Right ventricle myocardium superior (tissue), 1 donor: ENCODE measurements around the gene SRBD1. TPM values are rescaled to one million over a fixed set of nuclear protein-coding genes. Genes with fewer than 3 reads are reported as not detected.

ENCODE experiments used
- ATAC-seq: fragments of 200-7000 bp; cut with Tn5 transposase; one replicate; pipeline ENCODE4 v1.9.1; 2020; ENCODE audit warnings: mild to moderate bottlenecking; ENCODE audit not compliant: poor library complexity
- DNase-seq: peaks from one replicate; pipeline ENCODE4 v3.0.0-alpha.2; 2020
- intact Hi-C: fragments of 100-400 bp; cut with DNase I; formaldehyde crosslinking; loops from one replicate; pipeline ENCODE4 v1.11.2; 2022
- total RNA-seq: library from RNA; stranded (reverse); fragmentation: NEBNext Ultra II Directional; extraction: Animal tissue kit (Norgen Biotek cat#: 25700); gene quantifications from one replicate; pipeline ENCODE4 v1.2.1, GENCODE V29; 2021
- donor health status: DM: no; HTN: yes; CAD: no; lungs with severe emphysema.

The SRBD1 gene
- total RNA-seq, 1 donor from 2014 or later: 6.6 TPM

DNA sequence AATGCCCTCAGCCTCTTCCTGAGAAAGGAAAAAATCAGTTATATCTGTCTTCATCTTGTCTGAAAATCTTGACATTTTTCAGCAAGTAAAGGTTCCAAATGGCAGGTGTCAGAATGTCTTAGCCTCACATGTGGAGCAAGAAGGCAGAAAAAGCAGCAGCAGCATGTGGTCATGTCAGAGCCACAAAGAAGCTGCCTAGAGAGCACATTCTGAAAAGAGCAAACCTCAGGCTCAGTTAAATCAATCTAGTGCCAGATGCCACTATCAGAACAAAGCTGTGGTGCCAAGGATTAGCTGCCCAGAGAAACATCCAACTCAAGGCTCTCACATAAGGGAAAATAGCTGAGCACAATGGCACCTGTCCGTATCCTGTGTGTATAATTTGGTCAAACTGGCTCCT, 105.9 kb downstream of the SRBD1 start:
- intact Hi-C loops: no loop called here
- ATAC-seq (peak; percentile 68), DNase-seq (no peak)

DNA sequence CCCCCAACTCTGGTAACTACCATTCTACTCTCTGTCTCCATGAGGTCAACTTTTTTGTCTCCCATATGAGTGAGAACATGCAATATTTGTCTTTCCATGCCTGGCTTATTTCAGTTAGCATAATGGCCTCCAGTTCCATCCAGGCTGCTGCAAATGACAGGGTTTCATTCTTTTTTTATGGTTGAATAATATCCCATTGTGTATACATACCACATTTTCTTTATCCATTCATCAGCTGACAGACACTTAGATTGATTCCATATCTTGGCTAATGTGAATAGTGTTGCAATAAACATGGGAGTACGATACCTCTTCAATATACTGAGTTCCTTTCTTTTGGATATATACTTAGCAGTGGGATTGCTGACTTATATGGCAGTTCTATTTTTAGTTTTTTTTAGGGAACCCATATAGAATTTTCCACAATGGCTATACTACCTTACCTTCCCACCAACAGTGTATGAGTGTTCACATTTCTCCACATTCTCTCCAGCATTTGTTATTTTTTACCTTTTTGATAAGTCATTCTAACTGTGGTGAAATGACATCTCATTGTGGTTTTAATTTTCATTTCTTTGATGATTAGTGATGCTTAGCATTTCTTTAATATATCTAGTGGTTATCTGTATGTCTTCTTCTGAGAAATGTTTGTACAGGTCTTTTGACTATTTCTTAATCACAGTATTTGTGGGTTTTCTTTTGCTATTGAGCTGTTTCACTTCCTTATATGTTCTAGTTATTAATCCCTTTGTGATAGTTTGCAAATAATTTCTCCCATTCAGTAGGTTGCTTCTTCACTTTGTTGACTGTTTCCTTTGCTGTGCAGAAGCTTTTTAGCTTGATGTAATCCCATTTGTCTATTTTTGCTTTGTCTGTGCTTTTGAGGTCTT, 112.2 kb downstream of the SRBD1 start:
- DNase-seq (no peak), ATAC-seq (no peak)
- intact Hi-C loops: no loop called here

DNA sequence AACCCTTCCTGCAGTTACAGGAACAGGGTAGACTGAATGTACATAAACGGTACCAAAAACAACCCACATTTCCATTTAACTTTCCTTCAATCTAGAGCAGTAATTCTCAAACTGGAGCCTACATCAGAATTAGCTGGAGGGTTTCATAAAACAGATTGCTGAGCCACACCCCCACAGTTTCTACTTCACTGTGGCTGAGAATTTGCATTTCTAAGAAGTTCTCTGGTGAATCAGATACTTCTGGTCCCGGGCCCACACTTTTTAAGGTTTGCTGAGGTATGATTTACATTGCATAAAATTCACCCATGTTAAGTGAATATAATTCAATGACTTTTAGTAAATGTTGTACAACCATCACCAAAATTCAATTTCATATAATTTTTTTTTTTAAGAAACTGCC, 113.7 kb downstream of the SRBD1 start:
- intact Hi-C loops: no loop called here
- no peak for DNase-seq
- no peak for ATAC-seq

DNA sequence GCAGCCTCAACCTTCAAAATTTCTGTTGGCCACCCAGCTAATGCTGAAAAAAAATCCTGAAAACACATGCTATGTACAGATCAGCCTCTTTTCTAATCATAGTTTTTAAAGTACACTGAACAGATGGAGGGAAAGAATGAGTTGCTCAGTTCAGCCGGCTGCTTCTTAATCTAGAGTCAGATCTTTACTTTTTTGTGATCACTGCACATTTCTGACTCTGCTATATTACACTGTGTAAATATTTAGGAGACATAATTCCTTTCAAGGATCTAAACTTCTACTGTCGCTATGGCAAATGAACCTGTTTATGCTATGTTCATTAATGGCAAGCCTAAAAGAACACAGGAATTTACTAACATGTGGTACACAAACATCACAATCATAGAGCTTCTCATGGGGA, 114.2 kb downstream of the SRBD1 start:
- intact Hi-C loops: no loop called here
- DNase-seq (no peak), ATAC-seq (no peak)

DNA sequence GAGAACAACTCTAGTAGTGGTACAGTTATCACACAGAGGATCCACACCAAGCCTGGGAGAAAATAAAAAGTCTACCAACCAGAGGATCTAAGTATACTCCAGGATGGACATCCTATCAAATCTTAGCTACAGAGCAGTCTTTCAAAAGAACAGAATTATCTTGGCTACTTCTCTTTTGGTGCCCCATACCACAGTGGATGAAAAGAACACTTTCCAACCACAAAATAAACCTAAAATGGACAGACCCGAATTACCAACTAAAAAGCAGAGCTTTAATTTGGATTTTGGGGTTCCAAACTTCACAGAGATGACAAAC, 116.1 kb downstream of the SRBD1 start:
- DNase-seq: no peak
- intact Hi-C loops: loop anchor here (2.0 kb wide), 1 partner anchor 514 kb away; no protein-coding TSS in a partner anchor
- ATAC-seq: no peak

DNA sequence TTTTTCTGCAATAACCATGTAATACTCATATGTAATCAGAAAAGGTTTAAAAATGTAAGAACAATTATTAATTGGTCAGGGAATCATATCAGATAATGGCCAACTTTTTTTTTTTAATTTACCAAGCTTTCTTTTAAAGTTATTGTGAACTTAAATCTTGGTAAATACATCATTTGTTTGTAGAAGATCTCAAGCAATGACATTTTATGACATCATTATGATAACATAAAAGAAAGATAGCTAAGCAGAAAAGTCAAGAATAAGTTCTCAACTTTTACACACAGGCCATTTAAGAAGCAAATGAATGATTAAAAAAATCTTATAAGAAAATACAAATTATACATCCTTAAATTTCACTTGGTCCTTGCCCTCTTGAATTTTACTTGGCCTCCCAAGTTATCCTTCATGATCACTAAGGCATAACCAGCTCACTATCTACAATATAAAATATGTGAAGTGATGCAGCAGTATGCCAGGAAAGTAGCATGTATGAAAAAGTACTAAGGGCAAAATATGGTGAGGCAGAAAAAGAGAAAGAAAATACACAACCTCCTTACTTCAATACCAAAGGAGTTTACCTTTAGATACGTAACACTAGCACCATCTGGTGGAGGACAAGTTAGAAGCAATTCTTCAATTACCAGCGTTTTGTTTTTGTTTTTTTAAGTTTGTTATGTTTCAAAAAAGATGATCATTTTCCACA, 116.6 kb downstream of the SRBD1 start:
- no peak for DNase-seq
- ATAC-seq: no peak
- intact Hi-C loops: loop anchor here (2.0 kb wide), 1 partner anchor 514 kb away; no protein-coding TSS in a partner anchor

DNA sequence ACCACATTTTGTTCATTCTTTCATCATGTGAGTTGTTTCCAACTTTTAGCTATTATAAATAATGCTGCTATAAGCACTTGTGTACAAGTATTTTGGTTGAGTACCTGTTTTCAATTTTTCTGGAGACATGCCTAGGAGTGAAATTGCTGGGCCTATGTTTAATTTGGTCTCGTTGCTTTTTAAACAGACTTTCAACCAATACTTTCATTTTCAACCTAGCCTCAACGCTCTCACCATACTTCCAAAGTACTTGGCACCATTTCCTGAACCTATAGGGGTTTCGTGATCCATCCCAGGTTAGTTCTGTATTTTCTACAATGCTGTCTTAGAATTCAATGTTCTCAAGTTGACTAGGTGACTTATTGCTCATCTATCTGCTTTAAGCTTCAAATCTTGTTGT, 126.1 kb downstream of the SRBD1 start:
- intact Hi-C loops: no loop called here
- DNase-seq (no peak), ATAC-seq (no peak)

DNA sequence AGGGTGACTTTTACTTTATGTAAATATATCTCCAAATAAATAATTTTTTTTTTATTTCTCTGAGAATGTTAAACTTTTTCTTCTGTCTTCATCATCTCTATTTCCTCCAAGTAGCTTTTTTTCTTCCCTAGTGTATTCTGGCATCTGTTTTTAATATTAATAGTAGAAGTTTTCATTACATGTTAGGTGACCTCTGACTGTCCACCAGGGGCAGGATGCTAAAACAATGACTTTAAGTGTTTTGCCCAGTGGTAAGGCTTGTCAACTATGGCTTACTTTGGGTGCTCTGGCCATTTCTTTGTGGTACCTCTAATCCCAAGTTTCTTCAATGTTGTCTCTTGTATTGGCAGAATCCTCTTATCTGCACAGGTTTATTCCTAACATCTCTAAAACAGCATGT, 127.1 kb downstream of the SRBD1 start:
- DNase-seq (no peak), ATAC-seq (no peak)
- intact Hi-C loops: no loop called here

DNA sequence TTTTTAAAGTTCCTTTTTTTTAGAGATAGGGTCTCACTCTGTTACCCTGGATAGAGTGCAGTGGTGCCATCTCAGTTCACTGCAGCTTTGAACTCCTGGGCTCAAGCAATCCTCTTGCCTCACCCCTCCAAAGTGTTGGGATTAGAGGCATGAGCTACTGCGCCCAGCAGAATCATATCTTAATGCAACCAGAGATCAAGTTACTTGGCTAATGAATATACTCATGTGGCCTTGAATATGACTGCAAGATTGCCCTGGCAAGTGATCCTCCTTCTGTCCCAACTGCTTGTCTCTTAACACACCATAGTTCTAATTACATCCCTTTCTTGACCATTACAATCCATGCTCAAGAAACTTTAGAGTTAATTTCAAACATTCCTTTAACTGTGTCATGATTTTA, 133.5 kb downstream of the SRBD1 start:
- intact Hi-C loops: no loop called here
- ATAC-seq: no peak
- no peak for DNase-seq

DNA sequence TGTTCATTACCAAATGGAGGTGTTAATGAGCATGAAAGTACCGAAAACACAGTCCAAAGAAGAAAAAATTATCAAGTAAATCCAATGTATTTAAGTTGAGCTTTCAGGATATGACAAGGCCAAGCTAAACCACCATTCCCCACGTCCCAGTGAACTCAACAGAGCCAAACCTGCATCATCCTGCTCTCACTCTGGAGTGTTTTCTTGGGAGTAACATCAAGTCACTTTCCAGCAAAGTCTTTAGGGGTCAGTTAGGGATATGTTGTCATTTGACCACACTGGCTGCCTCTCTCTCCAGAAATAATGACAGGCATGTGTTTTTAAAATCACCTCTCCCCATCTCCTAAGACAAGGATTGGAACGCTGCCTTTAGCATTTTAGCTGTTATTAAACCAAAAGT, 140.5 kb downstream of the SRBD1 start:
- no peak for DNase-seq
- ATAC-seq: peak; percentile 88
- intact Hi-C loops: no loop called here

DNA sequence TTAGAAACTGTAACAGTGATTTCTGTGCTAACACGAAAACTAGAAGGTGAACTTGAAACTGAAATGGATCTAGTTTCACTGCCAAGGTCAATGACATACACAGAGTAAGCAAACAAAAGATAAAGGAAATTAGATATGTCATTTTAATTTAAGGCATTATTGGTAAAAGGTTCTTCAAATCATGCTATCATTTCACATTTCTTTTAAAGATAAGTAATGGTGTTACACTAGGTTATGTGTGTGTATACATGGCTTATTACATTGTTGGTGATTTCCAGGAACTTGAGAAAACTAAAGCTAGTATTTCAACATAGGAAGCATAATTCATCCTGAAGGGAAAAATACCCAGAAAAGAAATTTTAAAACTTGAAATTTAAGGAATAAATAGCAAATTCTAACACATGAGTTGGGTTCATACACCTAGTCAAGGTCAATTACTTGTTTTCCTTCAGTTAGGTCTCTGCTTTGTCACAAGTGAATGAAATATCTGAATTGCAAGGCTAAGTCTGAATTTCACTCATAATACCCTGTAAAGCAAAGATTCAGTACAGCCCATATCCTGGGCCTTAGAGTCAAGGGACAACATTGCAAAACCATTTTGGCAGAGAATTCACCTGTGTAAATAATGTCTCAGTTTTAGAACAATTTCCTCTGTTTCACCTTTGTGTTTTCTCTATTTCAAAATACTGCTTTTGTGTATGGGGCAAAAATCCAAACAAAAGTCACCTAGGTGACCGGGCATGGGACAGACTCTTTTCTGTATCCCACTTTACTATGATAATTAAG, 141.6 kb downstream of the SRBD1 start:
- intact Hi-C loops: no loop called here
- peak; percentile 85 for ATAC-seq

DNA sequence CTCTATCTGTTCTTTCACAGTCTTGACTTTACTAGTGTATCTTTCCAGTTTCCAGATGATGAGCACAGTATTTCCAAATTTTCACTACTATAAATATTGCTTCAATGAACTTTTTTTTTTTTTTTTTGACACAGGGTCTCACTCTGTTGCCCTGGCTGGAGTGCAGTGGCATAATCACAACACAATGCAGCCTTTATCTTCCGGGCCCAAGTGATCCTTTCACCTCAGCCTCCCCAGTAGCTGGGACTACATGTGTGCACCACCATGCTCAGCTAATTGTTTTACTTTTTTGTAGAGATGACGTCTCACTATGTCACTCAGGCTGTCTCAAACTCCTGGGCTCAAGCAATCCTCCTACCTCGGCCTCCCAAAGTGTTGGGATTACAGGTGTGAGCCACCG, 142.8 kb downstream of the SRBD1 start:
- DNase-seq (no peak), ATAC-seq (no peak)
- intact Hi-C loops: no loop called here

More for the DNA sequence above, 141.6 kb downstream of the SRBD1 start:
- no peak for DNase-seq

DNA sequence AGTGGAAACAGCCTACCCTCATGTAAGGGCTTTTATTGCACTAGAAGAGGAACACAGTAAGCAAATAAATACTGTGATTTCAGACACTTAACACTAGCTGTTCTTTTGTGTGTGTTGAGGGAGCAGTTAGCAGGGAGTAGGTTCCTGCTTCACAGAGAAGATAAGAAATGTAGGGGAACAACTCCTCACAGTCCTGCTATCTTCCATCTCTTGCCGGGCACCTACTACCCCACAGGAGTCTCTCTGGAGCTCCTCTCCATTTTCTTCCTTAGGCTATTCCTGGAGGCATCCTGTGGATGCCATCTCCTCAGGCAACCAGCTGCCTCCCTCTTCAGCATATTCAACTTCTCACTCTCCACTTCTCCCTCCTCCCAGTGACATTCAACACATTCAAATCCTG, 145.0 kb downstream of the SRBD1 start:
- intact Hi-C loops: no loop called here
- DNase-seq (no peak), ATAC-seq (no peak)

DNA sequence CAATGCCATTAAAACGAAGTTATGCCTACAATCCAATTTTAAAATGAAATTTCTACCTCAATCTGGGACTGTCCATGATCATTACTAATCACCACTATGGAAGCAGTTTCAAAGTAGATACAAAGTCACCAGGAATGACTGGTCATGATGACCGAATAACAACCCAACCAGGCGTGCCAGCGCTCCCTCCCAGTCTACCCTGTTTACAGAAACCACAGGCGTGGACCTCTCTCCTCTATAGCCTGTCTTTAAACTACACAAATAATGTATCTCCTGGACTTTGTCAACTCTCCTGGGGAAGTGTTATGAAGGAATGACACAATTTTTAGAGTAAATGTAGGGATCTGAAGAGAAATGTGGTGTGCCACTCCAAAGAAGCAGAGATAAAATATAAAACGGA, 150.2 kb downstream of the SRBD1 start:
- no peak for ATAC-seq
- DNase-seq: no peak
- intact Hi-C loops: no loop called here

DNA sequence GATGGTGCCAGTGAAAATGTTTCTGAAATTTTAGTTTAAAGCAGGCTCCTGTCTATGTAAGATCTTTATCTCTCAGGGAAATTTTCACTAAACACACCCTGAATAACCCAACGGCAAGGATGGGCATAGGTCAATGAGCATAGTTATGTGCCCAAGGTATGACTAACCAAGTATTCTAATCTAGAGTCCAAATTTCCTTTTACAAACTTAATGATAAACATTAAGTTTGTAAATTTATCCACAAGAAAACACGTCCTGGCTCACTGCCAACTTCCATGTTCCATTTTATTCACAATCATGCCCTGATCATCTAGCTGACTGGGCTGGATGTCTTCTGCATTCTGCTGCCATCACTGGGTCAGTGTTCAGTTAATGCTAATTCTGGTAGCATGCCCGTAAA, 151.2 kb downstream of the SRBD1 start:
- no peak for DNase-seq
- intact Hi-C loops: no loop called here

DNA sequence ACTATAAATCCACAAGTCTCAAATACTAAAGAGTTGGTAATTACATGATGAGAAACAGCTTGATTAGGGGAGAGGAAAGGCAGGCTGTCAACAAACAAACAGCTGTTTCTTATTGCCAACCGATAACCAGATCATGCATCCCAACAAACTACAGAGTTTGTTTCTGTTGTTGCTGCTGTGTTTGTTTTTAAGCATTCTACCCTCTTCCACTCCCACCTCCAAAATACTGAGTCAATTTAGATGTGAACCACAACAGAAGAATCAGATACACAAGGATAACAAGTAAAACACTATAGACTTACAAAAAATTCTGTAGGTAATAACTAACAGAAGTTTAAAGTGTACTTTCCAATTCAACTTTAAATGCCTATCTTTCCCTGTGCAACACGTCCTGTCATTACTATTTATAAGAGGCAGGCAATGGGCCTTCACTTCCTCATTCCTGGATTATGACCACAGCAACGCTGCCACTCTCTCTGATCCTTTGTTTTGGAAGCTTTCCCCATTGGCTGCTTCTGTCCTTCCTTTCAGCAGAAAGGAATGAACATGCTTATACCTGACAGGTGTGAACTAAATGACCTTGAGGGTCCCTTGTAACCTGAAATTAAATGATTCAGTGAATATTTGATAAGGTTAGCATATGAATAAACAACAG, 152.0 kb downstream of the SRBD1 start:
- no peak for DNase-seq
- intact Hi-C loops: no loop called here
- peak; percentile 93 for ATAC-seq

More for the DNA sequence above, 151.2 kb downstream of the SRBD1 start:
- ATAC-seq: no peak

DNA sequence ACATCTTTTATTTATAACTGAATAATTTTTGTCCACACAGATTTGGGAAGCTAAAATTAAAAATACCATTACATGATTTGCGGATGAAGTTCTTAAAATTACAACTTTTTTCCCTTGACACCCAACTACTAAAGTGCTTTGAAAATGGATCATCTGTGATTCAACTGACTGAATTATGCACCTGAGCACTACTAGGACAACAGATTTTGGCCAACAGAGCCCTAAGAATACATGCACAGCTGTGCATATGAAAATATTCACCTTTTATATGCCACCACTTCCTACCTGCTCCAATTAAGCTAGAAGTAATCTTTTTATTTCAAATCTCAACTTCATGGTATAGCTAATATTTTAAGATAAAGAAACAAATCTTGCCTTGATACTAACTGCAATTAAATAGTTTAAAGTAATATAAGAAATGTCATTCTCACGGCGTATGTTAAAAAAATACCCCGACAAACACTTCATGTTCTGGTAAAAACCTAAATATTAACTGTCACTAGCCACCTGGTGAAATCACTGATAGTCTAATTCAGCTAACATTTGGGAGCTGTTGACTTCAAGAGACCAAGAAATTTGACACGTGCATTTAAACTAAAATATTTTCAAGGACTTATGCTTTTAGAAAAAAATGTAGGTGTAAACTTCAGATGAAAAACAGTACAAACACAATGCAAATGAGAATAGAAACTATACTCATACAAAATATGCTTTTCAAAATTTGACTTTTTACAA, 153.7 kb downstream of the SRBD1 start:
- ATAC-seq (no peak), DNase-seq (no peak)
- intact Hi-C loops: no loop called here

DNA sequence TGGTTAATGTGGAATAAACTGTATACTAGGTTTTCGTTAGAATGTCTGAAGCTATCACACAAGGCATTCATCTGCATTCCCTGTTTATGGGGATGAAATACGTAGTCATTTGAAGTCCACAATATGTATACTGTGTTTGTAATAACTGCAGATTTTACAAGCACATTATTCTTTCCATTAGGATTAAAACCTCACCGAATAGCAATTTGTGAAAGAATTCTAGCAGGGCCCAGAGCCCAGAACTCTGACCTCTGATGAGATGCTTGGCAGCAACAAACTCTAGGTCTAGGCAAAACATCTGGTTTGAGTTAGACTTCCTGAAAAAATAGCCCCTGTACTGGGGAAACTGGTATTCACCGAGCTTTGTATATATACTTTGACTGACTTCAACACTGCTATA, 158.2 kb downstream of the SRBD1 start:
- DNase-seq: peak; percentile 40
- intact Hi-C loops: no loop called here
- peak; percentile 76 for ATAC-seq
